HEK293 (cell line): Measurements from ENCODE around the gene UBXN1.

Experiments
- CTCF ChIA-PET: fragments of 350-600 bp; formaldehyde crosslinking; extraction: SDS; loops from one replicate; lab custom pipeline; 2021; ENCODE audit warnings: antibody characterized with exemption; lab: Yijun Ruan, JAX
- POLR2A ChIA-PET: fragments of 300-600 bp; formaldehyde crosslinking; extraction: SDS; loops from one replicate; lab custom pipeline; 2020; ENCODE audit warnings: antibody characterized with exemption, inconsistent platforms; lab: Yijun Ruan, JAX
- H3K27ac ChIP-seq: fragments of 200-500 bp; sonication (Bioruptor generic); 2 replicates; pipeline ENCODE4 v1.5.1; 2014; ENCODE audit warnings: low read depth, low read length, control low read depth, inconsistent platforms; ENCODE audit errors: extremely low read depth
- H3K36me3 ChIP-seq, 2 experiments: fragments of 200-500 bp in 1 of 2; sonication (Bioruptor generic) in 1 of 2; 1 replicate in 1 of 2; 2 replicates in 1 of 2; pipeline ENCODE4 v1.5.1; 2014 to 2017; ENCODE audit warnings: inconsistent platforms in 2 of 2, low read length in 2 of 2; ENCODE audit not compliant: control insufficient read depth in 2 of 2, insufficient read depth in 1 of 2
- H3K4me1 ChIP-seq: fragments of 200-500 bp; sonication (Bioruptor generic); 2 replicates; pipeline ENCODE4 v1.5.1; 2014; ENCODE audit warnings: mild to moderate bottlenecking, low read length, inconsistent platforms; ENCODE audit not compliant: control insufficient read depth, insufficient read depth
- H3K4me3 ChIP-seq: 2 replicates; pipeline ENCODE4 v1.5.1; 2011; ENCODE audit warnings: low read depth, mild to moderate bottlenecking, control low read depth, low read length, moderate library complexity
- H3K9me3 ChIP-seq: fragments of 200-500 bp; sonication (Bioruptor generic); 2 replicates; pipeline ENCODE4 v1.5.1; 2014; ENCODE audit warnings: low read depth, low read length, inconsistent platforms; ENCODE audit not compliant: control insufficient read depth, insufficient read depth
- BCL11B ChIP-seq: fragments of 450-650 bp; formaldehyde crosslinking; IDR thresholded peaks from 2 replicates; pipeline ENCODE4 v1.5.1; 2016; ENCODE audit warnings: low read depth, missing biosample characterization, missing genetic modification characterization
- CTCF ChIP-seq: fragments of 450-650 bp; formaldehyde crosslinking; IDR thresholded peaks from 2 replicates; pipeline ENCODE4 v1.5.1; 2016; ENCODE audit warnings: missing biosample characterization, missing genetic modification characterization
- ELK4 ChIP-seq: IDR thresholded peaks from 2 replicates; pipeline ENCODE4 v1.6.1; 2011; ENCODE audit warnings: mild to moderate bottlenecking, low read depth, low read length, borderline replicate concordance
- GLIS2 ChIP-seq: fragments of 450-650 bp; formaldehyde crosslinking; IDR thresholded peaks from 2 replicates; pipeline ENCODE4 v1.5.1; 2016; ENCODE audit warnings: missing biosample characterization, missing genetic modification characterization
- KLF17 ChIP-seq: fragments of 450-650 bp; formaldehyde crosslinking; IDR thresholded peaks from 2 replicates; pipeline ENCODE4 v1.5.1; 2016; ENCODE audit warnings: missing biosample characterization, missing genetic modification characterization
- MYNN ChIP-seq: fragments of 450-650 bp; formaldehyde crosslinking; IDR thresholded peaks from 2 replicates; pipeline ENCODE4 v1.5.1; 2016; ENCODE audit warnings: missing biosample characterization, missing genetic modification characterization, borderline replicate concordance
- PATZ1 ChIP-seq: fragments of 450-650 bp; formaldehyde crosslinking; IDR thresholded peaks from 2 replicates; pipeline ENCODE4 v1.5.1; 2016; ENCODE audit warnings: missing biosample characterization, missing genetic modification characterization
- PRDM4 ChIP-seq: fragments of 450-650 bp; formaldehyde crosslinking; IDR thresholded peaks from 2 replicates; pipeline ENCODE4 v1.5.1; 2017; ENCODE audit warnings: missing biosample characterization, missing genetic modification characterization
- YY1 ChIP-seq: fragments of 450-650 bp; formaldehyde crosslinking; IDR thresholded peaks from 2 replicates; pipeline ENCODE4 v1.5.1; 2018; ENCODE audit warnings: missing biosample characterization, missing genetic modification characterization
- ZBTB1 ChIP-seq: fragments of 450-650 bp; formaldehyde crosslinking; IDR thresholded peaks from 2 replicates; pipeline ENCODE4 v1.5.1; 2016; ENCODE audit warnings: missing biosample characterization, missing genetic modification characterization
- ZBTB20 ChIP-seq: fragments of 450-650 bp; formaldehyde crosslinking; IDR thresholded peaks from 2 replicates; pipeline ENCODE4 v1.5.1; 2016; ENCODE audit warnings: missing biosample characterization, missing genetic modification characterization
- ZBTB6 ChIP-seq: fragments of 450-650 bp; formaldehyde crosslinking; IDR thresholded peaks from 2 replicates; pipeline ENCODE4 v1.5.1; 2017; ENCODE audit warnings: missing biosample characterization, missing genetic modification characterization
- ZFHX2 ChIP-seq: fragments of 450-650 bp; formaldehyde crosslinking; conservative IDR thresholded peaks from 2 replicates; pipeline ENCODE4 v1.5.1; 2016; ENCODE audit warnings: missing biosample characterization, missing genetic modification characterization
- ZNF112 ChIP-seq: fragments of 450-650 bp; formaldehyde crosslinking; IDR thresholded peaks from 2 replicates; pipeline ENCODE4 v1.5.0; 2017; ENCODE audit warnings: missing biosample characterization, missing genetic modification characterization
- ZNF26 ChIP-seq: fragments of 450-650 bp; formaldehyde crosslinking; IDR thresholded peaks from 2 replicates; pipeline ENCODE4 v1.5.1; 2016; ENCODE audit warnings: missing biosample characterization, missing genetic modification characterization
- ZNF266 ChIP-seq: fragments of 450-650 bp; formaldehyde crosslinking; IDR thresholded peaks from 2 replicates; pipeline ENCODE4 v1.5.1; 2016; ENCODE audit warnings: missing biosample characterization, missing genetic modification characterization, low read depth
- ZNF433 ChIP-seq: fragments of 450-650 bp; formaldehyde crosslinking; IDR thresholded peaks from 2 replicates; pipeline ENCODE4 v1.5.1; 2016; ENCODE audit warnings: missing biosample characterization, missing genetic modification characterization, low read depth
- ZNF561 ChIP-seq: fragments of 450-650 bp; IDR thresholded peaks from 2 replicates; pipeline ENCODE4 v1.5.1; 2018; ENCODE audit warnings: missing biosample characterization, missing genetic modification characterization, borderline replicate concordance
- ZNF571 ChIP-seq: fragments of 450-650 bp; formaldehyde crosslinking; IDR thresholded peaks from 2 replicates; pipeline ENCODE4 v1.5.0; 2017; ENCODE audit warnings: missing biosample characterization, missing genetic modification characterization
- ZNF654 ChIP-seq: fragments of 450-650 bp; formaldehyde crosslinking; IDR thresholded peaks from 2 replicates; pipeline ENCODE4 v1.5.1; 2016; ENCODE audit warnings: low read depth, missing biosample characterization, missing genetic modification characterization
- ZNF664 ChIP-seq: fragments of 450-650 bp; formaldehyde crosslinking; IDR thresholded peaks from 2 replicates; pipeline ENCODE4 v1.5.1; 2016; ENCODE audit warnings: missing biosample characterization, missing genetic modification characterization
- ZSCAN5A ChIP-seq: fragments of 450-650 bp; formaldehyde crosslinking; IDR thresholded peaks from 2 replicates; pipeline ENCODE4 v1.5.1; 2016; ENCODE audit warnings: missing biosample characterization, missing genetic modification characterization

UBXN1 gene

GRCh38 chr11:62702246-62702645 lies 23.4 kb upstream of the UBXN1 start (continued):
- no peak for TF ChIP-seq ZNF112 (tag by site-specific recombination)
- TF ChIP-seq, all 188 proteins: peak for 0

GRCh38 chr11:62694455-62695167 lies 15.7 kb upstream of the UBXN1 start:
- POLR2A ChIA-PET: interaction anchor here (0.6 to 1.7 kb wide), 8 partner anchors 12 to 103 kb away, joined by 3 to 12 read pairs (median 4); partner anchors contain the start of genes C11orf98, CSKMT, HNRNPUL2 and TUT1
- Histone ChIP-seq H3K9me3 (no peaks in the 10 kb centered on the region), H3K27ac (no peak overlapping the region)
- TF ChIP-seq MYNN (tag by site-specific recombination): no peak
- peak; percentile 59; the same call in 1 of the 2 replicates for TF ChIP-seq ZNF561 (tag by site-specific recombination)
- peak; percentile 25; the same call in 1 of the 2 replicates for TF ChIP-seq PATZ1
- no peak for TF ChIP-seq KLF17 (tag by site-specific recombination)
- TF ChIP-seq ZBTB1 (tag by site-specific recombination): no peak
- TF ChIP-seq BCL11B (tag by site-specific recombination): no peak
- no peak for TF ChIP-seq YY1 (tag by site-specific recombination)
- no peak for TF ChIP-seq ZNF266 (tag by site-specific recombination)
- no peak for TF ChIP-seq ZSCAN5A (tag by site-specific recombination)
- no peak for TF ChIP-seq ZNF664 (tag by site-specific recombination)
- TF ChIP-seq ZNF433 (tag by site-specific recombination): no peak
- peak; percentile 11; the same call in 1 of the 2 replicates for TF ChIP-seq CTCF (tag by site-specific recombination)
- TF ChIP-seq ELK4: no peak
- no peak for TF ChIP-seq ZNF571 (tag by site-specific recombination)
- TF ChIP-seq ZBTB20 (tag by site-specific recombination): no peak
- TF ChIP-seq GLIS2 (tag by site-specific recombination): no peak
- 0 out of 2 replicates have a peak, but pooled peaks have one; percentile 10 for TF ChIP-seq ZFHX2
- no peak for TF ChIP-seq ZNF26 (tag by site-specific recombination)
- TF ChIP-seq PRDM4: no peak
- peak; percentile 48 for TF ChIP-seq ZNF654
- TF ChIP-seq ZBTB6 (tag by site-specific recombination): no peak
- TF ChIP-seq, all 188 proteins: peak for 5
- Histone ChIP-seq H3K4me3 (no peak overlapping the region), H3K4me1 (no peaks in the 10 kb centered on the region), H3K36me3 (peaks cover 16 to 69% of the 10 kb centered on the region in 2 experiments; a peak in 2 of 3 replicates)
- CTCF ChIA-PET: interaction anchor here (0.5 to 6.8 kb wide), 25 partner anchors 9 to 300 kb away, joined by 3 to 46 read pairs (median 3); partner anchors contain the start of genes C11orf98, CSKMT, LBHD1 and TUT1
